NCI-H1694 (cell line): Measurements from ENCODE around the gene NCEH1.
A peak's percentile ranks its signal among the peaks of the same experiment; 100 is the strongest.
"Not testable (repeated sequence)": the region's sequence is repeated elsewhere in the genome, so short reads cannot be mapped to it uniquely, and the experiment has no call there.

ENCODE experiments used
- DNase-seq: peaks from one replicate; lab custom pipeline; 2025; lab: John Stamatoyannopoulos, UW

NCEH1 gene

GRCh38 chr3:172609750-172610149 lies 101.1 kb downstream of the NCEH1 start:
- DNase-seq, result no peak

GRCh38 chr3:172608575-172608974 lies 102.3 kb downstream of the NCEH1 start:
- DNase-seq, result no peak

- peak; percentile 3 for DNase-seq
Measured at GRCh38 chr3:172607305-172608121, 103.4 kb downstream of the NCEH1 start.

- DNase-seq, result no peak
Measured at GRCh38 chr3:172606021-172606420, 104.8 kb downstream of the NCEH1 start.

- DNase-seq, result no peak
Measured at GRCh38 chr3:172604895-172605646, 105.8 kb downstream of the NCEH1 start.

GRCh38 chr3:172601066-172601832 lies 109.6 kb downstream of the NCEH1 start:
- DNase-seq, result no peak

GRCh38 chr3:172600644-172601065 lies 110.2 kb downstream of the NCEH1 start:
- no peak for DNase-seq

- no peak for DNase-seq
Measured at GRCh38 chr3:172598904-172599303, 112.0 kb downstream of the NCEH1 start.

- no peak for DNase-seq
Measured at GRCh38 chr3:172596394-172596706, 114.5 kb downstream of the NCEH1 start.

- DNase-seq, result peak; percentile 9
Measured at GRCh38 chr3:172595664-172596393, 115.0 kb downstream of the NCEH1 start.

GRCh38 chr3:172594900-172595663 lies 115.8 kb downstream of the NCEH1 start:
- not testable (repeated sequence) for DNase-seq

- DNase-seq, result no peak
Measured at GRCh38 chr3:172592898-172593669, 117.8 kb downstream of the NCEH1 start.

GRCh38 chr3:172591876-172592771 lies 118.7 kb downstream of the NCEH1 start:
- DNase-seq, result no peak

- DNase-seq, result no peak
Measured at GRCh38 chr3:172591125-172591605, 119.7 kb downstream of the NCEH1 start.

GRCh38 chr3:172586436-172586835 lies 124.4 kb downstream of the NCEH1 start:
- DNase-seq, result no peak

- DNase-seq, result no peak
Measured at GRCh38 chr3:172585954-172586353, 124.9 kb downstream of the NCEH1 start.

GRCh38 chr3:172582712-172583111 lies 128.2 kb downstream of the NCEH1 start:
- no peak for DNase-seq

GRCh38 chr3:172581757-172582166 lies 129.1 kb downstream of the NCEH1 start:
- DNase-seq, result no peak
